OCI-LY7 (cell line): ENCODE measurements around the gene WNT3A. TPM values are rescaled to one million over a fixed set of nuclear protein-coding genes. Genes with fewer than 3 reads are reported as not detected.

Experiments
- BruUV-seq: library from RNA; stranded (reverse); fragments of 400-500 nt; replicated peaks from 2 replicates; lab custom pipeline; 2021; lab: Mats Ljungman, UMichigan
- CTCF ChIA-PET: fragments of 300-600 bp; sonication (Branson Sonifier 250); formaldehyde crosslinking; loops from one replicate; lab custom pipeline; 2022; ENCODE audit warnings: antibody characterized with exemption; ENCODE audit not compliant: unreplicated experiment; lab: Charles Lee
- POLR2A ChIA-PET: fragments of 300-600 bp; sonication (Branson Sonifier 250); formaldehyde crosslinking; loops from one replicate; lab custom pipeline; 2022; ENCODE audit warnings: antibody characterized with exemption; lab: Charles Lee
- DNase-seq: peaks from one replicate; pipeline ENCODE4 v3.0.0-alpha.2; 2015; ENCODE audit warnings: low spot score
- H2AFZ ChIP-seq: fragments of 200-600 bp; sonication (generic), shearing (Covaris generic); 2 replicates; pipeline ENCODE4 v1.6.1; 2014; ENCODE audit warnings: mild to moderate bottlenecking, antibody characterized with exemption, low read length, moderate library complexity
- H3K27ac ChIP-seq: fragments of 200-600 bp; sonication (generic); 2 replicates; pipeline ENCODE4 v1.5.1; 2014; ENCODE audit warnings: mixed run types, low read depth, mild to moderate bottlenecking, moderate library complexity, low read length, inconsistent platforms; ENCODE audit not compliant: poor library complexity, severe bottlenecking
- H3K36me3 ChIP-seq: fragments of 200-600 bp; sonication (generic); 2 replicates; pipeline ENCODE4 v1.6.1; 2014; ENCODE audit warnings: mild to moderate bottlenecking, antibody characterized with exemption, low read length, moderate library complexity, mixed read lengths; ENCODE audit not compliant: insufficient read depth
- H3K4me1 ChIP-seq: fragments of 200-600 bp; sonication (generic); 2 replicates; pipeline ENCODE4 v1.5.1; 2014; ENCODE audit warnings: mild to moderate bottlenecking, low read length; ENCODE audit not compliant: insufficient read depth, poor library complexity, severe bottlenecking
- H3K4me2 ChIP-seq: fragments of 200-600 bp; sonication (generic); 2 replicates; pipeline ENCODE4 v1.6.1; 2014; ENCODE audit warnings: mild to moderate bottlenecking, low read length
- H3K4me3 ChIP-seq: fragments of 200-600 bp; sonication (generic); 2 replicates; pipeline ENCODE4 v1.5.1; 2014; ENCODE audit warnings: mild to moderate bottlenecking, low read depth, low read length; ENCODE audit not compliant: poor library complexity, severe bottlenecking
- H3K79me2 ChIP-seq: fragments of 200-600 bp; sonication (generic); 2 replicates; pipeline ENCODE4 v1.6.1; 2016; ENCODE audit warnings: low read depth, mild to moderate bottlenecking, low read length, moderate library complexity, mixed read lengths; ENCODE audit not compliant: insufficient read depth
- H3K9me2 ChIP-seq: fragments of 200-600 bp; sonication (generic); 2 replicates; pipeline ENCODE4 v1.6.1; 2016; ENCODE audit warnings: mild to moderate bottlenecking, low read length, mixed read lengths; ENCODE audit not compliant: insufficient read depth
- H3K9me3 ChIP-seq: fragments of 200-600 bp; sonication (generic); 2 replicates; pipeline ENCODE4 v1.6.1; 2014; ENCODE audit warnings: mild to moderate bottlenecking, mixed run types, low read length, mixed read lengths
- H4K20me1 ChIP-seq: fragments of 200-600 bp; sonication (generic); 2 replicates; pipeline ENCODE4 v1.6.1; 2014; ENCODE audit warnings: mild to moderate bottlenecking, antibody characterized with exemption, low read length, moderate library complexity, mixed read lengths; ENCODE audit not compliant: insufficient read depth
- CTCF ChIP-seq: fragments of 200-600 bp; sonication (generic); conservative IDR thresholded peaks from 2 replicates; pipeline ENCODE4 v1.5.1; 2014; ENCODE audit warnings: mild to moderate bottlenecking, antibody characterized with exemption, low read length, moderate library complexity, mixed read lengths
- EZH2phosphoT487 ChIP-seq: fragments of 200-600 bp; sonication (generic); IDR thresholded peaks from 2 replicates; pipeline ENCODE4 v1.6.1; 2018; ENCODE audit warnings: low read depth, borderline replicate concordance, mild to moderate bottlenecking, mixed run types, antibody characterized with exemption, low read length, moderate library complexity, mixed read lengths
- intact Hi-C: fragments of 100-400 bp; cut with micrococcal nuclease; formaldehyde crosslinking; loops from one replicate; pipeline ENCODE4 v1.10.0; 2022; ENCODE audit not compliant: unreplicated experiment
- total RNA-seq, 2 experiments: library from RNA; depleted of rRNA in 1 of 2; stranded (reverse); fragments of >200 nt in 1 of 2; shearing (Covaris generic) in 1 of 2; gene quantifications; 2 replicates each; pipeline ENCODE4 v1.2.3, GENCODE V29; 2014 to 2022

WNT3A gene
- total RNA-seq, 2 experiments from 2014 or later = not detected

GRCh38 chr1:228082918-228083870 is 76.4 kb downstream of the WNT3A start:
- Histone ChIP-seq H3K9me2 (no peaks in the 10 kb centered on the region), H3K4me3 (peak overlapping the region; percentile 84), H3K9me3 (no peaks in the 10 kb centered on the region), H3K79me2 (peaks cover 82% of the 10 kb centered on the region), H3K4me2 (peak overlapping the region; percentile 100), H2AFZ (no peak overlapping the region), H3K27ac (peak overlapping the region; percentile 62), H3K4me1 (peaks cover 38% of the 10 kb centered on the region), H4K20me1 (peaks cover 51% of the 10 kb centered on the region), H3K36me3 (peaks cover 54% of the 10 kb centered on the region)
- peak; percentile 56 for DNase-seq
- TF ChIP-seq CTCF (no peak), EZH2phosphoT487 (no peak)
- ChIA-PET CTCF (no interaction called here), POLR2A (interaction anchor here (0.8 to 2.1 kb wide), 3 partner anchors 22 to 375 kb away, joined by 3 to 5 read pairs (median 3); no protein-coding TSS in a partner anchor)
- BruUV-seq = no TSS peak
- intact Hi-C loops = loop anchor here (1.0 to 5.0 kb wide), 3 partner anchors 84 to 403 kb away; partner anchors contain the start of gene IBA57

GRCh38 chr1:228083871-228084278 is 77.1 kb downstream of the WNT3A start:
- H3K4me1 ChIP-seq = peaks cover 44% of the 10 kb centered on the region
- H3K79me2 ChIP-seq = peaks cover 89% of the 10 kb centered on the region
- TF ChIP-seq EZH2phosphoT487 = no peak
- 0 out of 2 replicates have a peak, but pooled peaks have one; percentile 12 for TF ChIP-seq CTCF
- DNase-seq = no peak
- H2AFZ ChIP-seq = no peak overlapping the region
- CTCF ChIA-PET = no interaction called here
- intact Hi-C loops = loop anchor here (1.0 to 5.0 kb wide), 3 partner anchors 18 to 297 kb away; partner anchors contain the start of gene IBA57
- H3K4me3 ChIP-seq = peak overlapping the region; percentile 84
- H3K4me2 ChIP-seq = peak overlapping the region; percentile 100
- H3K36me3 ChIP-seq = peaks cover 61% of the 10 kb centered on the region
- POLR2A ChIA-PET = interaction anchor here (0.7 to 1.1 kb wide), 2 partner anchors 22 to 82 kb away, joined by 3 to 9 read pairs; partner anchors contain the start of gene IBA57
- BruUV-seq = no TSS peak
- H3K27ac ChIP-seq = no peak overlapping the region
- no peaks in the 10 kb centered on the region for H3K9me2 ChIP-seq
- no peaks in the 10 kb centered on the region for H3K9me3 ChIP-seq
- peaks cover 57% of the 10 kb centered on the region for H4K20me1 ChIP-seq
